H1 (cell line): Measurements from ENCODE around the gene WASF3. TPM values are rescaled to one million over a fixed set of nuclear protein-coding genes. Genes with fewer than 3 reads are reported as not detected.

ENCODE experiments used
- KDM4A ChIP-seq: IDR thresholded peaks from one replicate; pipeline ENCODE4 v1.7.1; 2012; ENCODE audit warnings: low read depth, mild to moderate bottlenecking, moderate library complexity, low read length, inconsistent platforms; ENCODE audit not compliant: severe bottlenecking
- polyA plus RNA-seq, 7 experiments: library from polyadenylated mRNA; depleted of rRNA in 3 of 7; stranded (reverse) in 5 of 7; unstranded in 2 of 7; fragments of >200 nt in 5 of 7; fragments of 200-250 nt in 2 of 7; gene quantifications; 1 replicate in 5 of 7; 2 replicates in 1 of 7; 4 replicates in 1 of 7; pipeline versions ENCODE4 v1.2.1 to v1.2.3, GENCODE V29; 2011 to 2013; ENCODE audit warnings: missing spikeins in 2 of 7, mixed read lengths in 2 of 7
- total RNA-seq: library from RNA; stranded (reverse); fragmentation: NEBNext Ultra II Directional; extraction: Animal tissue kit (Norgen Biotek cat#: 25700); gene quantifications from 2 replicates; pipeline ENCODE4 v1.2.1, GENCODE V29; 2021

The WASF3 gene
- total and polyA plus RNA-seq, 2 of the 8 experiments (the other 6 are each of a cell fraction or from before 2014, with no cell fraction given), result 18.7 to 39.8 TPM

DNA sequence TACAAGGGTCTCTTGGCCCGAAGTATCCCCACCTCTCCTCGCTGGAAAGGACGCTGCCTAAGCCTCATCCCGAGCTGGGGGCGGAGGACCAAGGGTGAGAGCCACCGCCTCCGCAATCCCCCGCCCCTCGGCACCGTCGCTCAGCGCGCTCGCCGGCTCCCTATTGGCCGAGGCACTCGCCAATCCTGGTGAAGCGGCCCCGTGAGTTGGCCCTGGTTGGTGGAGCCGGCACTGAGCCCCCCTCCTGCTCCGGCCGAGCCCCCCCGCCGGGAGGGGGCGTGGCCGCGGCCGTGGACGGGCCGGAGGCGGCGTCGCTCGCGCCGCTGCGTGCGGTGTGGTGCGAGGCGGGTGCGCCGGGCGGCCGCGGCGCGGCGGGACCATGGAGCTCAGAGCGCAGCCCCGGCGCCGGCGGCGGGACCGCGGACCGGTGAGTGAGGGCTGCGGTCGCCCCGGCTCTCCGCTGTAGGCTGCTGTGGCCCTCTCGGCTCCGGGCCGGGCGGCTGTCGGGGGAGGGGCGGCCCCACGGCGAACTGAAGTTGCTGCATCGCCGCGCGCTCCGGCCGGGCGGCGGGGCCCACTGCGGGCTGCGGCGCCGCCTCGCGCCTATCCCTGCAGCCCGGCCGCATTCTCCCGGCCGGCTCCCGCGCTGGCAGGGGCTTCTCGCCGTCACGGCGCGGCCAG is at the start of gene WASF3 (continued):
- peak; percentile 80 for TF ChIP-seq KDM4A
